ENCODE data around the gene P2RY2.

Gene P2RY2

DNA sequence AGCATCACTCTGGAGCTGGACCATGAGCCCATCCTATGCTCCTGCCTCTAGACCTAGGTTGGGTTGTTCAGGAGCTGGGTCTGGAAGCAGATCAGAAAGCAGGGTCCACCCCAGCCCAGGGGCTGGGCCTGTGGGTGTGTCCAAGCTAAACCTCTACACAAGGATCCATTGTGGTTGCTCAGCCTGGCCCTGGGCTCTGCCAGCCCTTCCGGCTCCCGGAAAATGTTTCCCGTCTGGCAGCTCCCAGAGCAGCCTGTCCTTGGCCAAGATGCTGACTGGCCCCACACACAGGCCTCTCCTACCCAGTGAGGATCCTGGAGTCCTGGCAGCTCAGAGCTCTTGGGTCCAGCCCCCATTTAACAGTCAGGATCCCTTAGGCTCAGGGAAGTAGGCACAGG, 40.7 kb upstream of the P2RY2 start:
- TF ChIP-seq FOXP2 (optimal IDR thresholded peaks at IDR 0.05; ENCODE audit: borderline replicate concordance, extremely low read depth, extremely low read length, insufficient read depth) (no peak), POLR2AphosphoS5 (IDR thresholded peaks at IDR 0.05; ENCODE audit: low read depth, low read length) (no peak), SIN3A (IDR thresholded peaks at IDR 0.05; ENCODE audit: borderline replicate concordance, insufficient read depth, low read length) (no peak), TAF1 (IDR thresholded peaks at IDR 0.05; ENCODE audit: borderline replicate concordance, insufficient read depth, low read length) (no peak)
- TF ChIP-seq, protein P1, sequence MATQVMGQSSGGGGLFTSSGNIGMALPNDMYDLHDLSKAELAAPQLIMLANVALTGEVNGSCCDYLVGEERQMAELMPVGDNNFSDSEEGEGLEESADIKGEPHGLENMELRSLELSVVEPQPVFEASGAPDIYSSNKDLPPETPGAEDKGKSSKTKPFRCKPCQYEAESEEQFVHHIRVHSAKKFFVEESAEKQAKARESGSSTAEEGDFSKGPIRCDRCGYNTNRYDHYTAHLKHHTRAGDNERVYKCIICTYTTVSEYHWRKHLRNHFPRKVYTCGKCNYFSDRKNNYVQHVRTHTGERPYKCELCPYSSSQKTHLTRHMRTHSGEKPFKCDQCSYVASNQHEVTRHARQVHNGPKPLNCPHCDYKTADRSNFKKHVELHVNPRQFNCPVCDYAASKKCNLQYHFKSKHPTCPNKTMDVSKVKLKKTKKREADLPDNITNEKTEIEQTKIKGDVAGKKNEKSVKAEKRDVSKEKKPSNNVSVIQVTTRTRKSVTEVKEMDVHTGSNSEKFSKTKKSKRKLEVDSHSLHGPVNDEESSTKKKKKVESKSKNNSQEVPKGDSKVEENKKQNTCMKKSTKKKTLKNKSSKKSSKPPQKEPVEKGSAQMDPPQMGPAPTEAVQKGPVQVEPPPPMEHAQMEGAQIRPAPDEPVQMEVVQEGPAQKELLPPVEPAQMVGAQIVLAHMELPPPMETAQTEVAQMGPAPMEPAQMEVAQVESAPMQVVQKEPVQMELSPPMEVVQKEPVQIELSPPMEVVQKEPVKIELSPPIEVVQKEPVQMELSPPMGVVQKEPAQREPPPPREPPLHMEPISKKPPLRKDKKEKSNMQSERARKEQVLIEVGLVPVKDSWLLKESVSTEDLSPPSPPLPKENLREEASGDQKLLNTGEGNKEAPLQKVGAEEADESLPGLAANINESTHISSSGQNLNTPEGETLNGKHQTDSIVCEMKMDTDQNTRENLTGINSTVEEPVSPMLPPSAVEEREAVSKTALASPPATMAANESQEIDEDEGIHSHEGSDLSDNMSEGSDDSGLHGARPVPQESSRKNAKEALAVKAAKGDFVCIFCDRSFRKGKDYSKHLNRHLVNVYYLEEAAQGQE (IDR thresholded peaks at IDR 0.05; ENCODE audit: insufficient read depth in 1 of 2, low read depth in 2 of 2, low read length in 2 of 2), result no peak

DNA sequence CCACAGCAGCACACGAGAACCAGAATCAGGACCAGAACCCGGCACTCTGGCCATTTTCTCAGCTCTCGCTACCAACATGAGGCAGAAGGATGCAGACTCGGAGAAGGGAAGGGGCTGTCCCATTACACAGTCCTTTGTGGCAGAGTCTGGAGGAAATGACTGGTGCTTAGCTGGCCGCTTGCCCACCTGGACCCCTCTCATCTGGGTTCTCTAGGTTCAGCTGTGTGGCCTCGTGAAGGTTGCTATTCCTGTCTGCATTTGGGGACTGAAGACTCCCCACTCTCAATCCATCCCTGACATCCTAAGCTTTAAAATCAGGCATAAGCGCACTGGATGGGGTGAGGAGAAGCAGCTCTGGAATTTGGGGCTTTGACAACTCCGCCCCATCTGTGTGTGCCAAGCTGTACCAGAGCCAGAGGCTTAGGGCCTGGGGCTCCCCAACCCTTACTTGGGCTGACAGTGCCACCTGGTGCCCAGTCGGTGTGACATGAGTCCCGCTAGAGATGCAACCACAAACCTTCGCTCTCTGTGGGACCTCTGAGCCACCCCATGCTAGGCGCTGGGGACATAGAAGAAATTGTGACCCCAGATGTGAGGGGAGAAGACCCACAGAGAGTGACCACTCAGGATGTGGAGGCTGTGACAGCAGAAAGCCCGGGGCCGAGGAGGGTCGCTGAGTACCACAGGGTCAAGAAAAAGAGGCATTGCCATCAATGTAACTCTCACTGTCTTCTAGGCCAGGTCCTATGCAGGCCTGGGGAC, 40.1 kb upstream of the P2RY2 start:
- TF ChIP-seq SIN3A (IDR thresholded peaks at IDR 0.05; ENCODE audit: borderline replicate concordance, insufficient read depth, low read length) (no peak), TAF1 (IDR thresholded peaks at IDR 0.05; ENCODE audit: borderline replicate concordance, insufficient read depth, low read length) (no peak), POLR2AphosphoS5 (IDR thresholded peaks at IDR 0.05; ENCODE audit: low read depth, low read length) (no peak), FOXP2 (optimal IDR thresholded peaks at IDR 0.05; ENCODE audit: borderline replicate concordance, extremely low read depth, extremely low read length, insufficient read depth) (no peak)
- TF ChIP-seq, protein P1 (IDR thresholded peaks at IDR 0.05; ENCODE audit: insufficient read depth in 1 of 2, low read depth in 2 of 2, low read length in 2 of 2), result no peak

- TF ChIP-seq, protein P1 (IDR thresholded peaks at IDR 0.05; ENCODE audit: insufficient read depth in 1 of 2, low read depth in 2 of 2, low read length in 2 of 2), result no peak
- no peak for TF ChIP-seq FOXP2 (optimal IDR thresholded peaks at IDR 0.05; ENCODE audit: borderline replicate concordance, extremely low read depth, extremely low read length, insufficient read depth)
- no peak for TF ChIP-seq TAF1 (IDR thresholded peaks at IDR 0.05; ENCODE audit: borderline replicate concordance, insufficient read depth, low read length)
- TF ChIP-seq POLR2AphosphoS5 (IDR thresholded peaks at IDR 0.05; ENCODE audit: low read depth, low read length), result no peak
- no peak for TF ChIP-seq SIN3A (IDR thresholded peaks at IDR 0.05; ENCODE audit: borderline replicate concordance, insufficient read depth, low read length)
Observed at GRCh38 chr11:73178681-73179080, 39.4 kb upstream of the P2RY2 start.

DNA sequence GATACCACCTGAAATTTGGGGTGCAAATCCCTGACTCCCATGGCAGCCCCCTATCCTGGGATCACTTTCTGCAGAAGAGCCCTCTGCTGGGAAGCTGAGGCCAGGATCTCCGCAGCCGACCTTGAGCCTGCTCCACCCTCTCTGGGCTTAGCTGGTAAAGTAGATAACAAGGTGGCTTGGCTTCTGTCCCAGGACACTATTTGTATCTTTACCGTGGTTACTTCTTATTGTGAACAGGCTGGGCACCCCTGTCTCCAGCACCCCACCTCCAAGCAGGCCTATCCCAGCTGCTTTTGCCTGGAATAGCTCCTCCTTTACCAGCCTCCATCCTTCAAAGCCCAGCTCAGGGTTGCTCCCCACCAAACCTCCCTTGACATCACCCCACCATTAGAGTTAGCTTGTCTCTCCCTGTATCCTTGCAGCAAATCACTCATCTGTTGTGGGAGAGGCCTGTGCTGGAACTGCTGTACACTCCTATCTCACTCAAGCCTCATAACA, 35.2 kb upstream of the P2RY2 start:
- TF ChIP-seq, protein P1 (IDR thresholded peaks at IDR 0.05; ENCODE audit: insufficient read depth in 1 of 2, low read depth in 2 of 2, low read length in 2 of 2), result no peak
- TF ChIP-seq SIN3A (IDR thresholded peaks at IDR 0.05; ENCODE audit: borderline replicate concordance, insufficient read depth, low read length), result no peak
- no peak for TF ChIP-seq FOXP2 (optimal IDR thresholded peaks at IDR 0.05; ENCODE audit: borderline replicate concordance, extremely low read depth, extremely low read length, insufficient read depth)
- no peak for TF ChIP-seq TAF1 (IDR thresholded peaks at IDR 0.05; ENCODE audit: borderline replicate concordance, insufficient read depth, low read length)
